ENCODE data around the gene SLC9A3. TPM values are rescaled to one million over a fixed set of nuclear protein-coding genes. Genes with fewer than 3 reads are reported as not detected.

The SLC9A3 gene
- polyA plus RNA-seq, 1 of the 3 experiments (the other 2 are of a cell fraction) = 1.9 TPM

- Histone ChIP-seq H3K4me2 (no peak overlapping the region), H3K36me3 (replicated peaks in 1 of 2; ENCODE audit: control insufficient read depth in 1 of 2, insufficient read depth in 2 of 2, low read length in 1 of 2) (peaks cover 34 to 92% of the 10 kb centered on the region in 2 experiments), H3K27ac (ENCODE audit: low read depth in 2 of 2, low read length in 1 of 2) (no peak overlapping the region), H3F3A (replicated peaks; ENCODE audit: insufficient read depth) (no peaks in the 10 kb centered on the region), H3K9ac (no peak overlapping the region), H2AFZ (ENCODE audit: low read depth) (no peak overlapping the region), H3K79me2 (ENCODE audit: insufficient read depth) (peaks cover 31% of the 10 kb centered on the region), H3K9me3 (no peaks in the 10 kb centered on the region), H3K4me3 (ENCODE audit: low read depth in 2 of 2, low read length in 1 of 2) (no peak overlapping the region), H3K9me2 (no peaks in the 10 kb centered on the region), H3K27me3 (ENCODE audit: insufficient read depth) (no peaks in the 10 kb centered on the region), H3K4me1 (ENCODE audit: control insufficient read depth in 1 of 2, insufficient read depth in 2 of 2, low read depth in 1 of 2, low read length in 1 of 2) (no peaks in the 10 kb centered on the region), H4K20me1 (ENCODE audit: insufficient read depth) (0 out of 2 replicates have a peak, but pooled peaks cover 6% of the 10 kb centered on the region)
- no peak for TF ChIP-seq RCOR1 (IDR thresholded peaks at IDR 0.05; ENCODE audit: low read length)
- WGBS (ENCODE audit: low lambda C conversion rate) = 92% methylated on average over 11 of the region's 19 CpGs
- no peak for DNase-seq
- POLR2A ChIA-PET = no interaction called here
- CTCF ChIA-PET = interaction anchor here (3.3 kb wide), 1 partner anchor 10 kb away, joined by 14 read pairs; no protein-coding TSS in a partner anchor
Observed at GRCh38 chr5:457195-457961, 66.9 kb downstream of the SLC9A3 start.

- Histone ChIP-seq H3K9me3 (peaks cover 2% of the 10 kb centered on the region), H3K36me3 (replicated peaks in 1 of 2; ENCODE audit: control insufficient read depth in 1 of 2, insufficient read depth in 2 of 2, low read length in 1 of 2) (peaks cover 35 to 92% of the 10 kb centered on the region in 2 experiments), H3K4me3 (ENCODE audit: low read depth in 2 of 2, low read length in 1 of 2) (no peak overlapping the region), H3K4me2 (no peak overlapping the region), H3K27me3 (ENCODE audit: insufficient read depth) (no peaks in the 10 kb centered on the region), H2AFZ (ENCODE audit: low read depth) (no peak overlapping the region), H3K4me1 (ENCODE audit: control insufficient read depth in 1 of 2, insufficient read depth in 2 of 2, low read depth in 1 of 2, low read length in 1 of 2) (no peaks in the 10 kb centered on the region), H3K27ac (ENCODE audit: low read depth in 2 of 2, low read length in 1 of 2) (no peak overlapping the region), H3K9me2 (no peaks in the 10 kb centered on the region), H3K79me2 (ENCODE audit: insufficient read depth) (peaks cover 38% of the 10 kb centered on the region), H3F3A (replicated peaks; ENCODE audit: insufficient read depth) (no peaks in the 10 kb centered on the region), H4K20me1 (ENCODE audit: insufficient read depth) (0 out of 2 replicates have a peak, but pooled peaks cover 6% of the 10 kb centered on the region), H3K9ac (no peak overlapping the region)
- CTCF ChIA-PET = interaction anchor here (3.3 kb wide), 1 partner anchor 10 kb away, joined by 14 read pairs; no protein-coding TSS in a partner anchor
- POLR2A ChIA-PET = no interaction called here
- TF ChIP-seq MEF2A (IDR thresholded peaks at IDR 0.05; ENCODE audit: borderline replicate concordance, low read depth) (no peak), CTCF (IDR thresholded peaks at IDR 0.05) (no peak), MAX (IDR thresholded peaks at IDR 0.05; ENCODE audit: low read depth) (no peak), CHD2 (IDR thresholded peaks at IDR 0.05; ENCODE audit: low read length, partially characterized antibody) (no peak), YY1 (IDR thresholded peaks at IDR 0.05; ENCODE audit: low read depth) (no peak), USF2 (IDR thresholded peaks at IDR 0.05; ENCODE audit: borderline replicate concordance, low read depth, low read length) (no peak), ZBTB33 (IDR thresholded peaks at IDR 0.05; ENCODE audit: borderline replicate concordance, low read depth) (no peak), RXRA (IDR thresholded peaks at IDR 0.05; ENCODE audit: borderline replicate concordance, low read depth) (no peak), REST (IDR thresholded peaks at IDR 0.05; ENCODE audit: low read depth, low read length) (no peak), TCF12 (IDR thresholded peaks at IDR 0.05) (no peak)
- 94% methylated on average over 21 of the region's 28 CpGs for WGBS (ENCODE audit: low lambda C conversion rate)
- DNase-seq = no peak
Observed at GRCh38 chr5:456351-457194, 67.7 kb downstream of the SLC9A3 start.
